ENCODE measurements around the gene ZNF362.
"Not testable (repeated sequence)": the region's sequence is repeated elsewhere in the genome, so short reads cannot be mapped to it uniquely, and the experiment has no call there.

DNA sequence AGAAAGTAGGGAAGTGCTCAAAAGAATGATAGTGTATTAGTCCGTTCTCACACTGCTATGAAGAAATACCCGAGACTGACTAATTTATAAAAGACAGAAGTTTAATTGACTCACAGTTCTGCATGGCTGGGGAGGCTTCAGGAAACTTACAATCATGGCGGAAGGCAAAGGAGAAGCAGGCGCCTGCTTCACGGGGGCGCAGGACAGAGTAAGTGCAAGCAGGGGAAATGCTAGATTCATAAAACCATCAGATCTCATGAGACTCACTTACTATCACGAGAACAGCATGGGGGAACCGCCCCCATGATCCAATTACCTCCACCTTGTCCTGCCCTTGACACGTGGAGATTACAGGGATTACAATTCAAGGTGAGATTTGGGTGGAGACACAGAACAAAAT, 16.9 kb upstream of the ZNF362 start:
- TF ChIP-seq, protein P1, sequence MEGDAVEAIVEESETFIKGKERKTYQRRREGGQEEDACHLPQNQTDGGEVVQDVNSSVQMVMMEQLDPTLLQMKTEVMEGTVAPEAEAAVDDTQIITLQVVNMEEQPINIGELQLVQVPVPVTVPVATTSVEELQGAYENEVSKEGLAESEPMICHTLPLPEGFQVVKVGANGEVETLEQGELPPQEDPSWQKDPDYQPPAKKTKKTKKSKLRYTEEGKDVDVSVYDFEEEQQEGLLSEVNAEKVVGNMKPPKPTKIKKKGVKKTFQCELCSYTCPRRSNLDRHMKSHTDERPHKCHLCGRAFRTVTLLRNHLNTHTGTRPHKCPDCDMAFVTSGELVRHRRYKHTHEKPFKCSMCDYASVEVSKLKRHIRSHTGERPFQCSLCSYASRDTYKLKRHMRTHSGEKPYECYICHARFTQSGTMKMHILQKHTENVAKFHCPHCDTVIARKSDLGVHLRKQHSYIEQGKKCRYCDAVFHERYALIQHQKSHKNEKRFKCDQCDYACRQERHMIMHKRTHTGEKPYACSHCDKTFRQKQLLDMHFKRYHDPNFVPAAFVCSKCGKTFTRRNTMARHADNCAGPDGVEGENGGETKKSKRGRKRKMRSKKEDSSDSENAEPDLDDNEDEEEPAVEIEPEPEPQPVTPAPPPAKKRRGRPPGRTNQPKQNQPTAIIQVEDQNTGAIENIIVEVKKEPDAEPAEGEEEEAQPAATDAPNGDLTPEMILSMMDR (IDR thresholded peaks at IDR 0.05) = not testable (repeated sequence)
- TF ChIP-seq POLR2AphosphoS5 (IDR thresholded peaks at IDR 0.05; ENCODE audit: insufficient read depth in 1 of 2, low read depth in 1 of 2) = not testable (repeated sequence)
